ENCODE data around the gene AGMAT.

Gene AGMAT, protein sequence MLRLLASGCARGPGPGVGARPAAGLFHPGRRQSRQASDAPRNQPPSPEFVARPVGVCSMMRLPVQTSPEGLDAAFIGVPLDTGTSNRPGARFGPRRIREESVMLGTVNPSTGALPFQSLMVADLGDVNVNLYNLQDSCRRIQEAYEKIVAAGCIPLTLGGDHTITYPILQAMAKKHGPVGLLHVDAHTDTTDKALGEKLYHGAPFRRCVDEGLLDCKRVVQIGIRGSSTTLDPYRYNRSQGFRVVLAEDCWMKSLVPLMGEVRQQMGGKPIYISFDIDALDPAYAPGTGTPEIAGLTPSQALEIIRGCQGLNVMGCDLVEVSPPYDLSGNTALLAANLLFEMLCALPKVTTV

DNA sequence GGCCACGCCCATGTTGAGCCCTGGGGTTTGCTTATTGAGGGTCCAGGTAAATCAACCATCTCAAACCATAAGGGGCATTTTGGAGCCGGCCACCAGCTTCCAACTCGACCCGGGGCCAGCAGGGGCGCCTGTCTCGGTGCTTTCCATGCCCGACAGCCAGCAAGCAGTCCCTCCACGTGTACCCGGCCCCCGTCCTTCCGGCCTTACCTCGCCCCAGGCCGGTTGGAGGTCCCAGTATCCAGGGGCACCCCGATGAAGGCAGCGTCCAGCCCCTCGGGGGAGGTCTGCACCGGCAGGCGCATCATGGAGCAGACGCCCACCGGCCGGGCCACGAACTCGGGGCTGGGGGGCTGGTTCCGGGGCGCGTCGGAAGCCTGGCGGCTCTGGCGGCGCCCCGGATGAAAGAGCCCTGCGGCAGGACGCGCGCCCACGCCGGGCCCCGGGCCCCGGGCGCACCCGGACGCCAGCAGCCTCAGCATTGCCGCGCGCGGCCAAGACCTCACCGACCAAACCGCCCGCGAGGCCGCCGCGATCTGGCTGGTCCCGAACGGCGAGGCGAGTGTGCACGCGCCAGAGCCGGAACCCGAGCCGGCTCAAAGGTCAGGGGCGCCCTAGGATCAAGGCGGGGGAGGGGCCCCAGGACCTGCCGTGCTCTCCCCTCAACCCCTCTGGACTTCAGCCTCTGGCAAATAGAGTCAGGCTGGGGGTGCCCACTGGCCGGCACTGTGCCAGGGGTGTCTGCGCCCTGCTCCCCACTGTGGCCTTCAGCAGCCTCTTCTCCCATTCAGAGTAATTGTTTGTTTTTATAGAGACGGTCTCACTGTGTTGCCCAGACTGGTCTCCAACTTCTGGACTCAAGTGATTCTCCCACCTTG, at the start of gene AGMAT:
Gene AGMAT (minus strand): TSS at position 563 of the 875 bp plus-strand sequence. CDS start 84 bp downstream, at position 479.
- DNase-seq, result peak; percentile 55

DNA sequence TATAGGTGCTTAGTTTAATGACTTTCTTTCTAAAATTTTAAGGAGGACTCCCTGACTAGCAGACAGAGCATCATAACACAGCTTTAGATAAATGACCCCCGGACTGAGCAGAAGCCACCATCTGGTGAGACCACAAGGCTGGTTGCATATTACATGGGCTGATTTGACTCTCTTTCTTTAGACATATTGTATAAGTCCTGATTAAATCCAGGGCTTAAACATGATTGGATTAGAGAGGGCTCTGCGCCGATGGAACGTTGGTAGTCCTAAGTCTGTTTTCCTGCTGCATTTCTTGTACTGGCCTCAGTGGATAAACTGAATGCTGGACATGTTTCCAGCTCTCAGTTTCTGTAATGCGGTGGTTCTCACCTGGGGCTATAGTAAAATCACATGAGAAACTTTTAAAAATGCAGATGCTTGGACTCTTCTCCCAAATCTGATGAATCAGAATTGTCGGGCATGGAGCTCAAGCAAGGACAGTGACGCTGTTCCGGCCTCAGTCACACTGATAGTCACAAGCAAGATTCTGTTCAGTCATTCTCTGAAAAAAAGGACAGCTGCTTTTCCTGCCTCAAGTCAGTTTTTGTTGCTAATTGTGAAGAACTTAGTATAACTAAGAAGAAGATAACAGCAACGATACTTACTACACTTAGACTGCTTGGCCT, 49.0 kb upstream of the AGMAT start:
- no peak for DNase-seq

DNA sequence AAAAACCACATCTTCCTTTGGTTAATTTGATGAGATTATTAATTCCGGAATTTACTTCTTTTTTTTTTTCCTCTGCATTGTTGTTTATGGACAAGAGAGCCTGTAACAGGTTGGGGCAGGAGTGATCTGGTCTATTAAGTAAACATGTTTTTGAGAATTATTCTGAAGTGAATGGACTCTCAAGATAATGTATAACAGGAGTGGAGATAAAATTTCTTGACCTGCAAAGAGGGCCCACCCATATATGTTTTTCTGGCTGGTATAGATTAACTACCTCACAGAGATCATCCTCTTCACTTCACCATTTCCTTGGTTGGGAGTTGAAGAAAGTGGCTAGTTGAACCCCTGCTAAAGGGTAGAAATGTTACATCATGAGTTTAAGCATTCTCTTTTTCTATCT, 43.2 kb upstream of the AGMAT start:
- no peak for DNase-seq

DNA sequence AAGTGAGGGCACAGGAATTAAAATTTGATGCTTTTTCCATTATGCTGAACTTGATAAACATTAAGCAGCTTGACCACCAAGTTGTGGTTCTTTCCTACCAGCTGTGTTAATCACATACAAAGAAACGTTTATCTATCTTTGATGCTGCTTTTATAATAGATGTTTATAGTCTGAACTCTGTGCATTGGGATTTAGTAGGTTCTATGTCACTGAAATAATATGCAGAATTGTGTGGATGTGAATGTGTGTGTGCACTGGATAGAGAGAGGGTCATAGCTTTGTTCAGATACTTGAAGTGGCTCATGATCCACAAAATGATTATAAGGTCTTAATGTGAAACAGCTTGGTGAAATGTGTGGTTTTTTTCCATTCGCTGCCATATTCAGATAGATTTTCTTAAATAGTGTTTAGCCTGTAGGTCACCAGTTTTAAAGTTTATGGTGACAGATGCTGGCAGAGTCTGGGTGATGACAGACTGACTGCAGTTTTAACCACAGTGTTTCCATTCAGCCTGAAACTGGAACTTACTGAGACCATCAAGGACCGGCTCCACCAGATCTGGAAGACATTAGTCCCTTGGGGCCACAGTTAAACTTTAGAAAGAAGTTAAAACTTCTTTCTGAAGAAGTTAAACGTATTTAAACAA, 42.6 kb upstream of the AGMAT start:
- DNase-seq, result no peak

DNA sequence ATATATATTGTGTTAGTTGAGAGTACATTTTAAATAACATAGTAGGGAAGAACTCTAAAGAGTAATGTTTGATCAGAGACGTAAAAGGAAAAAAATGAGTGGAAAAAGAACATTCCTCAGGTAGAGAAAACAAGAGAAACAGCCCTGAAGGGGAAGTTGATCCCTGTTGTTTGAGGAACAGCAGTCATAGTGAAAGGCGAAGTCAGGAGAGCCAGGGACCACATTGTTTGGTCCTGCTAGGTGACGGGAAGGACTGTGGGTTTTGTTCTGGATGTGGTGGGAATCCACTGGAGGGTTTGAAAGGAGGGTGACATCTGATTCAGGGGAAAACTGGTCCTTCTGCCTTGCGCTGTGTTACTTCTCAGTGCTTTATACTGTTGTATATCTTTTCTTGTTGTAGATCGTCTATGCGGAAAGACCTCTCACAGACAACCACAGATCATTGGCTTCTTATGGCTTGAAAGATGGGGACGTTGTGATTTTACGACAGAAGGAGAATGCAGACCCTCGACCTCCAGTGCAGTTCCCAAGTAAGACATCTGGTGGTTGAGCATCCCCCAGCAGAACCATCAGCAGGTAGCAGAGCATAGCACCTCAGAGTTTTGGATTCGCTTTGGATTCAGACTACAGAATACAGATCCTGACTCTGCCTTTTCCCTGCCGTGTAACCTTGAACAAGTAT, 41.6 kb upstream of the AGMAT start:
- no peak for DNase-seq

DNA sequence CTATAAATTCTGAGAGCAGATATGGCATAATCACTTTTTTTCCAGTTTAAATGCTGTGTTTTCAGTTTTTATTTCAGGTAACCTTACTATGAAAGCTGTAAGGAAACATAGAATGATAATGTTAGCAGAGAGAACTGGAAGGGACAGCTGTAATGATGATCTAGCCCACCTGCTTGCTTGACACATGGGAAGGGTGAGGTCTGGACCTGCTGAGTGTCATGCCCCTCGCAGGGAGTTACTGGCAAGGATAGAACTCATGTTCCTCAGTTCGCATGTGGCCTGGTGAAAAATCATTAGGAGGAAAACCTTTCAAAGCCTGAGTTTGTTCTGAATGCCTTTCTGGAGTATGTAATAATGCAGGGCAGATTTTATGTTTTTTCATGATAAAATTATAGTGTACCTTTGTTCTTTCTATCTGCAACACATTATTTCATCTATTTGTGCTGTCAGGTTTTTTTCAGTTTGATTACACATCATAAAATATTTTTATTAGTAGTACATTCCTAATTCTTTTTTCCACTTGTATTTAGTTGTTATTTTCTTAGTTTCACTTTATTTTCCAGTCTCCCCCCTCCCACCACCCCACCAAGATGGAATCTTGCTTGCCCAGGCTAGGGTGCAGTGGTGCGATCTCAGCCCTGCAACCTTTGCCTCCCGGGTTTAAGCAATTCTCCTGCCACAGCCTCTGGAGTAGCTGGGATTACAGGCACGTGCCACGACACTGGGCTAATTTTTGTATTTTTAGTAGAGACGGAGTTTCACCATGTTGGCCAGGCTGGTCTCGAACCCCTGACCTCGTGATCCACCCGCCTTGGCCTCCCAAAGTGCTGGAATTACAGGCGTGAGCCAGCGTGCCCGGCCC, 40.4 kb upstream of the AGMAT start:
- DNase-seq, result no peak

DNA sequence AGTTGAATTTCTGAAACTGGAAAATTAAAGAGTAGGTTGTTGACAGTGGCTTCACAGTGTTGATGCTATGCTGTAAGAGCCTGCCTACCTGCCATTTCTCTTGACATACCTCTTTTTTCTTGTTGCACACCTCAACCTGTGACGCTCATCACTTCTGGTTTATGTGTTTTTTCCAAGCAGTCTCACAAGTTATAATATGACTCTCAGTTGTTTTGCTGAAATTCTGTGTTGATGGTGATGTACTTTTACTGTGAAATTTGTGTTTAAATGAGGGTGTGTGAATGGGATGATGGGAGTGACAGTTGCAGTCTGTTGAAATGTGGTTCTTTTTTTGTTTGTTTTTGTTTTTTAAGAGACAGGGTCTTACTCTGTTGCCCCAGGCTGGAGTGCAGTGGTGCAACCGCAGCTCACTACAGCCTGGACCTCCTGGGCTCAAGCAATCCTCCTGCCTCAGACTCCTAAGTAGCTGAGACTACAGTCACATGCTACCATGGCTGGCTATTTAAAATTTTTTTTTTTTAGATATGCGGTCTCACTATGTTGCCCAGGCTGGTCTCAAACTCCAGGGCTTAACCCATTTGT, 39.4 kb upstream of the AGMAT start:
- no peak for DNase-seq

DNA sequence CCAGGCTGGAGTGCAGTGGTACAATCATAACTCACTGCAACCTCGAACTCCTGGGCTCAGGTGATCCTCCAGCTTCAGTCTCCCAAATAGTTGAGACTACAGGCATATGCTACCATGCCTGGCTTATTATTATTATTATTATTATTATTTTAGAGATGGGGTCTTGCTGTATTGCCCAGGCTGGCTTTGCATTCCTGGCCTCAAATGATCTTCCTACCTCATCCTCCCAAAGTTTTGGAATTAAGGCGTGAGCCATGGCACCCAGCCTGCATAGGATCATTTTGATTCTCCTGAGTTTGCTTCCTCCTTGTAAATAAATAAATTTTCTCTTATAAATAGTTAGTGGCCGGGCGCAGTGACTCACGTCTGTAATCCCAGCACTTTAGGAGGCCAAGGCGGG, 38.6 kb upstream of the AGMAT start:
- no peak for DNase-seq

DNA sequence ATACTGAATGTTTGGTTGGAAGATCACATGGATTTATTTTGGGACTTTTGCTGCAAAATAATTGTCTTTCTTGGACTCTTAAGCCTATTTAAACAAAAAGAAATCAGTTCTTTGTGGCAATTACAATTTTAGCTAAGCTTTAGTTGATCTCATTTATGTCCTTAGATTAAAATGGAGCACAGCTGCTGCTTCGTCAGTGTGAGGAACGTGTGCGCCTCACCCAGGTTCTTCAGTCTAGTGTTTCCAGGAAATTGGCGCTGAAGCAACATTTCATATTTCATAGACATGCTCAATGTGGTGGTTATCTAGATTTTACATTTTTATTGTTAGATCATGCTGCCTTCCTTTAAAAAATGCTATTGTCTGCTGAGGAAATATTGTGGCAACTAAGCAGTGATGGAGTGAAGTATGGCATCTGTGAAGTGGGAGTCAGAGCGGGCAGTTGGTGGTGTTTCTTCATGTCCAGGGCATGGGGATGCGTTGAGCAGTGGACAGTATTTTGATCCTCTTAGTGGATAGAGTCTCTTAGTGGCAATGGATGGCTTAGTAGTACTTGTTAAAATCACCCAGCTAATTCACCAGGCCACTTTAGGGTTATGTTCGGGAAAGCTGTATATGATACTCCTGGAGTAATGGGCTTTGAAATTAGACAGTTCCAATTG, 38.0 kb upstream of the AGMAT start:
- DNase-seq, result no peak

DNA sequence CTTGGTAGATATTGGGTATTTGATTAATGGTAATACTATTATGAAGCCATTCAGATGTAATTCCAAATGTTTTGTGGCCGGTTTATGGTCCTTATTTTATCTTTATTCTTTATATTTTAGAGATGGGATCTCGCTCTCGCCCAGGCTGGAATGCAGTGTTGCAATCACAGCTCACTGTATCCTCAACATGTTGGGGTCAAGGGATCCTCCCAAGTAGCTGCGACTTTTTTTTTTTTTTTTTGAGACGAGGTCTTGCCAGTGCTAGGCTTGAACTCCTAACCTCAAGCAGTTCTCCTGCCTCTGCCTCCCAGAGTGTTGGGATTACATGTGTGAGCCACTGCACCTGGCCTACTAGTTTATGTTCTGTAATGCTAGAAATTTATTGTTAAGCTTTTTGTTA, 37.1 kb upstream of the AGMAT start:
- no peak for DNase-seq

DNA sequence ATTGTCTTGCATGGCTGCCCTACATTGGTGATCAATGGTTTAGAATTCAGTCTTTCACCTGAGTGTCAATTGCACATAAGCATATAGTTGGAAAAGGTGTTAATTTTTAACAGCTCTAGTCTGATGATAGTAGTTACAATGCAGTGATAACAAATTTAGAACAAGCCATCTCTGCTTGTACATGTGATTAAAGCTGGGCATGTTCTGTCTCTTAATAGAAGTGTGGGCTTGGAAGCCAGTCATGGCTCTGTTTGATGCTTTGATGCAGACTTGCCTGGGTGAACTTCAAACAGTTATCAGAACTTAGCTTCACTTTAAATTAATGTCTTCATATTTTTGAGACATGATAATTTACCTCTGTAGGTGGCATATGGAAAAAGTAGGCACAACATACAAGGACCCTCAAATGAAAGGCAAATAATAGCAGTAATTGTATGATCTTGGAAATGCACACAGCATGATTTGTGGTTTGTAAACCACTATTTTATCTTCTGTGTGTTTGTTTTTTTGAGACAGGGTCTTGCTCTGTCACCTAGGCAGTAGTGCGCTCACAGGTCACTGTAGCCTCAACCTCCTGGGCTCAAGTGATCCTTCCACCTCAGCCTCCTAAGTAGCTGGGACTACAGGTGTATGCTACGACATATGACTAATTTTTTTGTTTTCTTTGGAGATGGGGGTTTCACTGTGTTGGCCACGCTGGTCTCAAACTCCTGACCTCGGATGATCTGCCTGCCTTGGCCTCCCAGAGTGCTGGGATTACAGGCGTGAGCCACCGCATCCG, 36.2 kb upstream of the AGMAT start:
- DNase-seq, result no peak

DNA sequence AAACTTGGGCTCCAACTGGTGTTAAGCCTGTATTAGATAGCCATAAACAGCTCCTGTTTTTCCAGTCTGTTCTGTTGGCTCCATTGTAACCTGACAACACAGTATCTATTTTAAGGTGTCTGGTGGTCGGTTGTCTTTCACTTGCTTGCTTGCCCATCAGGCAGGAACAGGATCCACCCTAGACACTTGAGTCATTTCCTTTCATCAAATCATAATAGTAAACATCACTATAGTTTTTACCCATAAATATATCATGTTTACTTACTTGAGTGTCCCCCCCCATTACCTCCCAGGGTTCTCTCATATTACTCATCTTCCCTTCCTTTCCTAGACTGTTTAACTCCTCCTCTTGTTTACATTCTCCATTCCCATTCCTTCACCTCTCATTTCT, 35.3 kb upstream of the AGMAT start:
- DNase-seq, result peak; percentile 46

DNA sequence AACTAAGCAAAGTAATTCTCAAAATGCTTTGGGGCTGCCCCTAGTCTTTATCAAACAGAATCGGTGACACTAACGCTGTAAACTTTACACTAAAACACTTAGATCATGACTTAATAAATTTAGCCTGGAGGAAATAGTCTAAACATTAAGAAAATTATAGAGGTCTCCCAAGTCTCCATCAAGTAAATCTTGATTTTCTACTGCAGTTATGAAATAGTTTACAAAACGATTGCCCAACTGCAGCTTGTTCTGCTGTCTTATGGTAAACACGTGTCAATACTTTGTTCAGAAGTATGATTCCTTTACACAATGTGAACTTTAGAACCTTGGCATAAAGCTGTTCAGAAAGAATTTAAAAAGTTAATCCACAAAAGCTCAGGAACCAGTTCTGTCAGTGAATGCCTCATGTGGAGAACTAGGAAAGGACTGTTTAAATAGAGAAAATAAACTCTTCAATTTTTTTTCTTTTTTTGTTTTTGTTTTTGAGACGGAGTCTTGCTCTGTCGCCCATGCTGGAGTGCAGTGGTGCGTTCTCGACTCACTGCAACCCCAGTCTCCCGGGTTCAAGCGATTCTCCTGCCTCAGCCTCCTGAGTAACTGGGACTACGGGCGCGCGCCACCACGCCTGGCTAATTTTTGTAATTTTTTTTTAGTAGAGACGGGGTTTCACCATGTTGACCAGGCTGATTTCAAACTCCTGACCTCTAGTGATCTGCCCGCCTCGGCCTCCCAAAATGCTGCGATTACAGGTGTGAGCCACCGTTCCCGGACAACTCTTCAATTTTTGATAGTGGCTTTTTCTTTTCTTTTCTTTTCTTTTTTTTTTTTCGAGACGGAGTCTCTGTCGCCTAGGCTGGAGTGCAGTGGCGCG, 34.0 kb upstream of the AGMAT start:
- DNase-seq, result no peak

DNA sequence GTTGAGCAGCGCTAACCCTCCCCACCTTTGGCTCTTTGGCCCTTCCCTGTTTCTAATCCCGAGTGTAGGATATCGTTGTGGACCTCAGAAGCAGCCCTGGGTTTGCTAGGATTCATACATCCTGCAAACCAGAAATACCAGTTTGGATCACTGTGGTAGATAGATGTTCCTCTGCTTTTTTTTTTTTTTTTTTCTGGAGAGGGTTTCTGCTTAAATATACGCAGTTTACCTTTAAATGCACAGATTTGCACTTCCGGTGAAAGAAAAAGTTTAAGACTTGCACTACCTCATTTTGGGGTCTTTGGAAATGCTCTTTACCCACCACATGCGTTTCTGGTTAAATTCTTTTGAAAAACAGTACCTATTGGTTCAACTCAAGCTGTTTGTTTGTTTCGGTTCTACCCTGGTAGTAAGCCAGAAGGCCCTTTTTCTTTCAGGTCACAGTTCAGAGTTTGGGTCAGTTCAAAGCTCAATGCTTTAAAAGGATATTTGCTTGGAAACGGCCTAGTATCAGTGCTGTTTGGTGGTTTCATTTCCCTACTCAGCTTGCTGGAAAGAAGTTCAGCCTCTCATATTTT, 33.3 kb upstream of the AGMAT start:
- peak; percentile 31 for DNase-seq

DNA sequence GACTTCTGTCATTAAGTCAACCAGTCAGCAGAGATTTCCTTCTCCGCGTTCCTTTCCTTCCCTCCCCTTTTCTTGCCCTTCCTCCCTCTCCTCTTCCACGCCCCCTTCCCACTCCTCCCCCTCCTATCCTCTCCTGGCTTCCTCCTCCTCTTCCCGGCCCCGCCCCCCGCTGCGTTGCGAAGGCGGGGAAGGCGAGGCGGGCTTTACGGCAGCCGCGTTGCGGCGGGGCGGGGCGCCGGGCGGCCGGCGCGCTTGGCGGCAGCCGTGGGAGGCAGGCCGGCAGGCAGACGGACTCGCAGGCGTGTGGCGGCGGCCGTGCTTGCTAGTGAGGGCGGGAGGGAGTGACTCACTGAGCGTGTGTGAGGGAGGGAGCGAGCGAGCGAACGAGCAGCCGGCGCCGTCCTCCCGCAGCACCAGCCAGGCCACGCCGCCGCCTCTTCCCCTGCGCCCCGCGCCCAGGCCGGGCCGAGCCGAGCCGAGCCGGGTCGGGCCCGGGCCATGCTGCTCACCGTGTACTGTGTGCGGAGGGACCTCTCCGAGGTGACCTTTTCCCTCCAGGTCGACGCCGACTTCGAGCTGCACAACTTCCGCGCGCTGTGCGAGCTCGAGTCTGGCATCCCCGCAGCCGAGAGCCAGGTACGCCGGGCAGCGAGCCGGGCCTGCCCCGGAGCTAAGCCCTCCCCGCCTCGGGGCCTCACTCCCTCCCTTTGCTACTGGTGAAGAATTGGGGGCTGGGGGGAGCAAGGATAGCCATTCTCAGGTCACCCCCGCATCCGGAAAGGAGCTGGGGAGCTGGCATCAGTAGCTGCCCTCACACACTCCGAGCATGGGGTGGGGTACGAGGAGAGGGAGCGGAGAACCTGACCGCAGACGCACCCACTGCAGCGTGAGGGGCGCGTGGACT, 32.6 kb upstream of the AGMAT start, which contains the start of gene DDI2:
Gene DDI2 (plus strand): TSS at position 286 of the 904 bp plus-strand sequence. CDS start 213 bp downstream, at position 499.
- DNase-seq, result peak; percentile 95

DNA sequence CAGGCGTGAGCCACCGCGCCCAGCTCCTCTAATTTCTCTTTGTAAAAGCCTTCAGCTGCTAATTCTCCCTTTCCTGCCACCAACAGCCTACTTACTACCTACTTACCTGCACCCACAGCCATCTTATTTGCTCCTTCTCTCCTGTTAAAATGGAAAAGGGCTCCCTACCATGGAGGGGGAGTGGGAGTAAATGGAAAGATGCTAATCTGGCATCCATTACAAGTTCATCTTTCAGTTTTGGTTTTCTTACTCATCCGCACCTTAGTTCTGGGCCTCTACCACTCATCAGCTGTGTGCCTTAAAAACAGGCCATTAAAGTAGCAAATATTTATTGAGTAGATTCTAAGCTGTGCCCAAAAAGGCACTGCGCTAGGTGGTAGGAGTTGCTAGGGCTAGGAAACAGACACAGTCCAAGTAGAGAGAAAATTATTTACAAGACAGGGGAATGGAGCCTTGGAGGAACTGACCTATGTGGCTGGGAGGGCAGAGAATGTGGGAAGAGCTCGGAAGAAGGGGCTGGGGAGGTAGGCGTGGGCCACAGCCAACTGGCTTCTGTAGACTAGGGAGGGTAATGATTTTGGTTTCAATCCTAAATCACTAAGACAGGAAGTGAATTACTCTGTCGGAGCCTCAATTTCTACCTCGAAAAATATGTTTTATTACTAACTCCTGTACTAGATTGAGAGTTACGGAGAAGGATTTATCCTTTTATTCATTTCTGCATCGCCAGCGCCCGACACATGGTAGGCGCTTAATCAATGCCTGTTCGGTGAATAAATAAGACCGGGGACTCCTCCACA, 31.7 kb upstream of the AGMAT start:
- no peak for DNase-seq

All from CD4-positive, alpha-beta T cell treated with Interleukin-10 for 1 hour (primary cell).